Stimulated activated CD8-positive, alpha-beta memory T cell treated with anti-CD3 and anti-CD28 coated beads, Interleukin-15, amount 100 ng/mL, for 24 hours (primary cell): Measurements from ENCODE around the gene PYGL.
"Not testable (repeated sequence)": the region's sequence is repeated elsewhere in the genome, so short reads cannot be mapped to it uniquely, and the experiment has no call there.

Source experiments
- DNase-seq: peaks from one replicate; pipeline ENCODE4 v3.0.0-alpha.2; 2020; ENCODE audit warnings: low read depth

The PYGL gene

GRCh38 chr14:50926851-50927386, 17.4 kb downstream of the PYGL start:
- DNase-seq, result no peak

DNA sequence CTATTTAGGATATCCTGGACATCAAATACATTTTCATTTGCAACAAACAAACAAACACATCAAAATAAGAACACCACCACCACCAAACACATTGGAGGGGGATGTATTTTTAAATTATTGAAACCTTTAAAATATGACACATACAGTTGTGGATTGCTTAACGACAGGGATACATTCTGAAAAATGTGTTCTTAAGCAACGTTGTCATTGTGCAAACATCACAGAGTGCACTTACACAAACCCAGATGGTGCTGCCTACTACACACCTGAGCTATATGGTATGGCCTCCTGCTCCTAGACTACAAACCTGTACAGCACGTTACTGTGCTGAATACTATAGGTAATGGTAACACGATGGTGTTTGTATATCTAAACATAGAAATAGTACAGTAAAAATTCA, 19.4 kb downstream of the PYGL start:
- no peak for DNase-seq

- DNase-seq, result no peak
Observed at GRCh38 chr14:50924236-50924635, 20.0 kb downstream of the PYGL start.

DNA sequence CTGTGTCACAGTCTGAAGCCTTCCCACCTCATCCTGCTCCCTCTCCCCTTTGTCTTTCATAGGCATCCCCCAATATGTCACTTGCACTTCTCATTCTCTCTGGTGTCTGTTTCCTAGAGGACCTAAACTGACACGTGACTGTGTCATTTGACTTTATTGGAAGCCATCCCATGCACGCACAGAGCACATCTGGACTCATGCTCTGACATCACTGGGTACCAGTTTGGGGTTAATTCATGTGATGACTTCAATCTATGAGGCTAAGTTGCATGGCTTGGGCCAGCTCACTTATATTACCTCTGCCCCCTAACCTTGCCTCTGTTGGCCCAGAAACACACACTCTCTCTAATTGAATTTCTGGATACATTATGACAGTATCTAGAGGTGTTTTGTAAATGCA, 21.5 kb downstream of the PYGL start:
- DNase-seq, result no peak

DNA sequence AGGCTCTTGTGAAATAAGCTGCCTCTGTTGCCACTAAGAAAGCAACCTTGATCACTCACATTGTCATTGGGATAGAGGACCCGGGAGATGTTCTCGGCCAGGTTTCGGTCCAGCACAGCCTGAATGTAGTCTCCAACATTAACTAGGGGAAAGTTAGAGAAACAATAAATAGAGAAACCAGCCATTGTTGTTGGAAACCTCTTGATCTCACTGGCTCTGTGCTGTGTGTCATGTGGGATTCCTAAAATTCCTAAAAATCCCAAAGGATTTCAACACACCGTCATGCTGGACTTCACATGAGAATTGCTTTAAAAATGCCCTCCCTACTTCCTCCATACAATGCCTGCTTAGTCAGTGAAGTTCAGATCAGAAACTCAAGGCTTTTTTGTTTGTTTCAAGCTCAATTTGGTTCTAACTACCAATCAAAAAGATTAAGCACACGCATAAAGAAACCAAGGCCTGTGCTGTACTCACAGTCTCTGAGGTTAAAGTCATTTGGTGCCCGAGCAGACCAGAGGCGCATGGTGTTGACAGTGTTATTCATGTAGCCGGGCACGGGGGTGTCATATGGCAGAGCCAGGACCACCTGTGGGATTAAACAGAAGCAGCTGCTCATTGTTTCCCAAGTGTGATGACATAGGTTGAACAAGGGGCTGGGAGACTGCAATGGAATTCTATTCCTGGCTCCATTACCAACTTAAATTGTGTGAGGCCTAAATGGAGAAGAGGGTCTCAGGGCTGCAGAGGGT, 23.6 kb downstream of the PYGL start:
- no peak for DNase-seq

- not testable (repeated sequence) for DNase-seq
Observed at GRCh38 chr14:50919524-50919923, 24.8 kb downstream of the PYGL start.

DNA sequence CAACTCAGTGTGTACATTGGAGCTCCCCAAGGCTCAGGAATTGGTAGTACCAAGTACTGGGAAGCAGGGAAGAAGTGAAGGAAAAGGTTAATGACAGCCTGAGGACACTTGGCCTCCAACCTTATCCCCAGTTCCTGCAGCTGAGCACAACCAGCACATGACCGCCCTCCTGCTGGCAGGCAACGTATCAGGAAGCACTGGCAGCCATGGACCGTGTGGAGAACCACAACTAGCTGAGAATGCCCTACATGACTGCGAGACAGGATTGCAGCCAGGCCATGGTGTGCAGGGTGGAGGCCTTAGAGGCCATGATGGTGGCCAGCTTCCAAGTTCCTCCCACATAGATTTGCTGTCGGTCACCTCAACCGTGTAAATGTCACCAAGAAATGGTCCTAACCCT, 26.8 kb downstream of the PYGL start:
- DNase-seq, result no peak

GRCh38 chr14:50910495-50911420, 33.5 kb downstream of the PYGL start:
- no peak for DNase-seq

DNA sequence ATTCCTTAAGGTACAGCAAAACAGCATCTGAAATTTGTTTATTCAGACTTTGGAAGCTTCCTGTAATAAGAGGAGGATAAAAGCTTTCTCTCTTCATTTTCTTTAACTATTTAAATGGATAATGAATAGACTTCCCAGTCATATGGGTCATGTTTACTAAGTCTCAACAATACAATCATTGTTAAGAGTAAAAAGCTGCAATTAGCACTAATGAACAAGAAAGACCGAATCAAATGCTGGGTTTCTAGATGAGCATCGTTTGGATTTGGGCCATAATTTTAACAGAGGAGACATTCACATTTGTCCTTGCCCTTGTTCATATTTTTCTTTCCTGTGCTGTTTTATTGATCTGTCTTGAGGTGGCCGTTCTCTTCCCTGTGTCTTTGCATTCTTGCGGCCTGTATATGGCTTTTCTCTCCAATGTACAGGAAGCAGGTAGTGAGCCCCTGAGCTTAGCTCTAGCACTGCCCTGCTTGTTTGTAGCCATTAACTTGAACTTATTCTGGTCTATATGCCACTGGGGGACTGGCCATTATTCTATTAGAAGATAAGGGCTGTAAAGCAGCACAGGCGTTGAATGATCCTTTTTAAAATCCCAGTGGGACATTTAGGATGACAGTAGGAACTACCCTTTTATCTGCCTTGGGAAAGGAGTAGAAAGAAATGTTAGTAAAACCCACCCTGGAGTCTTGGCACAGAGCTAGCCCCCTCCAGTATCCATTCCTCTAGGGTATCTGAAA, 37.8 kb downstream of the PYGL start:
- no peak for DNase-seq

- DNase-seq, result no peak
Observed at GRCh38 chr14:50904719-50905118, 39.6 kb downstream of the PYGL start.

GRCh38 chr14:50901361-50901760, 42.9 kb downstream of the PYGL start:
- DNase-seq, result no peak

GRCh38 chr14:50897658-50898175, 46.6 kb downstream of the PYGL start:
- no peak for DNase-seq

GRCh38 chr14:50897005-50897404, 47.3 kb downstream of the PYGL start:
- DNase-seq, result not testable (repeated sequence)

DNA sequence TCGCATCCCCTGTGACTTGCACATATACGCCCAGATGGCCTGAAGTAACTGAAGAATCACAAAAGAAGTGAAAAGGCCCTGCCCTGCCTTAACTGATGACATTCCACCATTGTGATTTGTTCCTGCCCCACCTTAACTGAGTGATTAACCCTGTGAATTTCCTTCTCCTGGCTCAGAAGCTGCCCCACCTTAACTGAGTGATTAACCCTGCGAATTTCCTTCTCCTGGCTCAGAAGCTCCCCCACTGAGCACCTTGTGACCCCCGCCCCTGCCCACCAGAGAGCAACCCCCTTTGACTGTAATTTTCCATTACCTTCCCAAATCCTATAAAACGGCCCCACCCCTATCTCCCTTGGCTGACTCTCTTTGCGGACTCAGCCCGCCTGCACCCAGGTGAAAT, 47.9 kb downstream of the PYGL start:
- DNase-seq, result not testable (repeated sequence)

GRCh38 chr14:50892255-50892654, 52.0 kb downstream of the PYGL start:
- no peak for DNase-seq

- DNase-seq, result no peak
Observed at GRCh38 chr14:50887476-50887875, 56.8 kb downstream of the PYGL start.

- DNase-seq, result no peak
Observed at GRCh38 chr14:50883827-50884197, 60.5 kb downstream of the PYGL start.

DNA sequence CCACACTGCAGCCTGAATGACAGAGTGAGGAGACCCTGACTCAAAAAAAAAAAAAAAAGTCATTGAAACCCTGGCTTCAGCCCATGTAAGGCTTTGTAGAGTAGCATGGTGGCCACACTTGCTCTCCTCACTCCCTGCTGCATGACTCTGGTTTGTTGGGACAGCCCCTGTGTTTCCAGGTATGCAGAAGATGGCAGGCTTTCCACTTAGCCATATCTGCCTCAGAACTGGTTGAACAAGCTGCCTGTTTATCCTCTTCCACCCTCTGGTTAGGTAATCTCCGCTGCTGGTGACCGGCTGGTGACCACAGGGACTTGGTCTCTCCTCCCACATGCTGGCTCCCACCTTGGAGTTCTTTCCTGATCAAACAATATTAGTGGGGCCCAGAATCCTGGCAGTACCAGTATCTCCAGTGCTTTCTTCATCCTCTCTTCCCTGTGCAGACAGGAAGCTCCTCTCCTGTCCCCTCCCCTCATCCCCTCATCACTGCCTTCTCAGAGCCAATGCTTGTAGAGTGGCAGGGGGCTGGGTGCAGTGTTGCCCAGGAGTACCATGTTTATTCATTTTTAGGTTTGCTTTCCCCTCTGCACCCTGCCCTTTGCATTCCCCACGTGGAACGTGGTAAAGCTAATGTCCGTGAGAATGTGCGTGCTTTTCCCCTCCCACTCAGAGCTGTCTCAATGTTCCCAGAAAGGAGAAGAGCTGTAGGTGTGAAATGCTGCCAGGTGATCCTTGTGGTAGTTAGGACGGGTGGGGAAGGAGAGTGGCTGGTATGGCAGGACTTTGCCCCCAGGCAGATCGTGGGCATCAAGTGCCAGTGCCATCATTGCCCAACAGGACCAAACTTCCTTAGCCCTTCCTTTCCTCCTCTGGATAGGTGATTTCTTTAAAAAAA, 61.1 kb downstream of the PYGL start:
- no peak for DNase-seq

- peak; percentile 7 for DNase-seq
Observed at GRCh38 chr14:50875359-50876070, 68.8 kb downstream of the PYGL start.

GRCh38 chr14:50874757-50875156, 69.5 kb downstream of the PYGL start:
- no peak for DNase-seq
